Activated CD8-positive, alpha-beta T cell treated with anti-CD3 and anti-CD28 coated beads for 36 hours (primary cell): ENCODE data around the gene HIRA. TPM values are rescaled to one million over a fixed set of nuclear protein-coding genes. Genes with fewer than 3 reads are reported as not detected.
A peak's percentile ranks its signal among the peaks of the same experiment; 100 is the strongest.

Experiments used
- ATAC-seq: fragments of 200-7000 bp; cut with Tn5 transposase; one replicate; pipeline ENCODE4 v1.10.0; 2021; ENCODE audit warnings: mild to moderate bottlenecking, moderate library complexity
- CTCF ChIA-PET: fragments of 350-600 bp; sonication (Branson Sonifier 250); formaldehyde crosslinking; loops from one replicate; lab custom pipeline; 2021; ENCODE audit warnings: antibody characterized with exemption; lab: Charles Lee
- POLR2A ChIA-PET: fragments of 350-600 bp; sonication (Branson Sonifier 250); formaldehyde crosslinking; loops from one replicate; lab custom pipeline; 2021; ENCODE audit warnings: antibody characterized with exemption; lab: Charles Lee
- DNase-seq: peaks from one replicate; pipeline ENCODE4 v3.0.0-alpha.2; 2020
- H3K27ac Mint-ChIP-seq: one replicate; pipeline ENCODE4 v1.8.0; 2021; ENCODE audit warnings: mild to moderate bottlenecking, mixed read lengths
- H3K27me3 Mint-ChIP-seq: one replicate; pipeline ENCODE4 v1.8.0; 2021; ENCODE audit warnings: mixed read lengths
- H3K36me3 Mint-ChIP-seq: one replicate; pipeline ENCODE4 v1.8.0; 2021; ENCODE audit warnings: low read depth, mixed read lengths
- H3K4me1 Mint-ChIP-seq: one replicate; pipeline ENCODE4 v1.8.0; 2021; ENCODE audit warnings: low read depth, mixed read lengths
- H3K4me3 Mint-ChIP-seq: one replicate; pipeline ENCODE4 v1.8.0; 2021; ENCODE audit warnings: mild to moderate bottlenecking, moderate library complexity, mixed read lengths
- H3K9me3 Mint-ChIP-seq: one replicate; pipeline ENCODE4 v1.8.0; 2021; ENCODE audit warnings: mixed read lengths
- intact Hi-C: fragments of 100-400 bp; cut with micrococcal nuclease; formaldehyde crosslinking; loops from one replicate; pipeline ENCODE4 v1.10.0; 2022
- total RNA-seq, 2 experiments: library from RNA; stranded (reverse); gene quantifications; one replicate each; pipeline ENCODE4 v1.2.3, GENCODE V29; 2021
- TF ChIP-seq, protein P1 (sequence below): fragments of 200-600 bp; IDR thresholded peaks from one replicate; pipeline ENCODE4 v1.8.0; 2022; ENCODE audit warnings: antibody characterized with exemption, mild to moderate bottlenecking

The HIRA gene, protein sequence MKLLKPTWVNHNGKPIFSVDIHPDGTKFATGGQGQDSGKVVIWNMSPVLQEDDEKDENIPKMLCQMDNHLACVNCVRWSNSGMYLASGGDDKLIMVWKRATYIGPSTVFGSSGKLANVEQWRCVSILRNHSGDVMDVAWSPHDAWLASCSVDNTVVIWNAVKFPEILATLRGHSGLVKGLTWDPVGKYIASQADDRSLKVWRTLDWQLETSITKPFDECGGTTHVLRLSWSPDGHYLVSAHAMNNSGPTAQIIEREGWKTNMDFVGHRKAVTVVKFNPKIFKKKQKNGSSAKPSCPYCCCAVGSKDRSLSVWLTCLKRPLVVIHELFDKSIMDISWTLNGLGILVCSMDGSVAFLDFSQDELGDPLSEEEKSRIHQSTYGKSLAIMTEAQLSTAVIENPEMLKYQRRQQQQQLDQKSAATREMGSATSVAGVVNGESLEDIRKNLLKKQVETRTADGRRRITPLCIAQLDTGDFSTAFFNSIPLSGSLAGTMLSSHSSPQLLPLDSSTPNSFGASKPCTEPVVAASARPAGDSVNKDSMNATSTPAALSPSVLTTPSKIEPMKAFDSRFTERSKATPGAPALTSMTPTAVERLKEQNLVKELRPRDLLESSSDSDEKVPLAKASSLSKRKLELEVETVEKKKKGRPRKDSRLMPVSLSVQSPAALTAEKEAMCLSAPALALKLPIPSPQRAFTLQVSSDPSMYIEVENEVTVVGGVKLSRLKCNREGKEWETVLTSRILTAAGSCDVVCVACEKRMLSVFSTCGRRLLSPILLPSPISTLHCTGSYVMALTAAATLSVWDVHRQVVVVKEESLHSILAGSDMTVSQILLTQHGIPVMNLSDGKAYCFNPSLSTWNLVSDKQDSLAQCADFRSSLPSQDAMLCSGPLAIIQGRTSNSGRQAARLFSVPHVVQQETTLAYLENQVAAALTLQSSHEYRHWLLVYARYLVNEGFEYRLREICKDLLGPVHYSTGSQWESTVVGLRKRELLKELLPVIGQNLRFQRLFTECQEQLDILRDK
- total RNA-seq = 10 to 100 TPM; 29.7 to 30.5 TPM

DNA sequence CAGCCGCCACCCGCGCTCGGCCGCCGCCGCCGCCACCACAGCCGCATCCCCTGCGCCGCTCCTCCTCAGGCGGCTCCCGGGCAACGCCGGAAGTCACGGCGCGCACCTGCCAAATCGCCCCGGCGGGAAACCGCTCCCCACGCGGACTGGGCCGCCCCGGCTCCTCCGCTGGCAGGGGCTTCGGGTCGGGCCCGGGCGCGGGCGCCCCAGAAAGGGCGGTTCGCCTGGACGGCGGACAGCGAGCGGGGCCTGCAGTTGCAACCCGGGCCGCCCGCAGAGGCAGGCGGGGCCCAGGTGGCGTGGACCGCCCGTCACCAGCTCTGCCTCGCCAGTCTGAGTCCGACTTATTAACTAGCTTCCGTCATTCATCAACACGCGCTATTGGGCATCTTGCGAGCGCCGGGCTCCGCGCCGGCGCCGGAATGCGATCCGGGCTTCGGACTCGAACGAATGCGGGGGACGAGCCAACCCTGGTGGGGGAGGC, at the start of gene HIRA:
Gene HIRA (minus strand): TSS at position 85 of the 484 bp plus-strand sequence. CDS start 257 bp downstream, outside the sequence.
- DNase-seq (peak; percentile 78), ATAC-seq (peak; percentile 54)
- Mint-ChIP-seq H3K4me3 (peak within 1 kb of the TSS; percentile 91), H3K4me1 (peaks cover 41% of the 10 kb centered on the region), H3K27ac (peak within 1 kb of the TSS; percentile 92), H3K27me3 (no peaks in the 10 kb centered on the region), H3K9me3 (no peaks in the 10 kb centered on the region), H3K36me3 (peaks cover 48% of the 10 kb centered on the region)
- ChIA-PET CTCF (interaction anchor here (1.0 kb wide), 1 partner anchor 14 kb away, joined by 4 read pairs; no protein-coding TSS in a partner anchor), POLR2A (interaction anchor here (0.7 to 6.8 kb wide), 14 partner anchors 10 to 287 kb away, joined by 3 to 109 read pairs (median 4); partner anchors contain the start of genes C22orf39, CDC45 and ESS2)
- intact Hi-C loops = no loop called here
- TF ChIP-seq, protein P1, sequence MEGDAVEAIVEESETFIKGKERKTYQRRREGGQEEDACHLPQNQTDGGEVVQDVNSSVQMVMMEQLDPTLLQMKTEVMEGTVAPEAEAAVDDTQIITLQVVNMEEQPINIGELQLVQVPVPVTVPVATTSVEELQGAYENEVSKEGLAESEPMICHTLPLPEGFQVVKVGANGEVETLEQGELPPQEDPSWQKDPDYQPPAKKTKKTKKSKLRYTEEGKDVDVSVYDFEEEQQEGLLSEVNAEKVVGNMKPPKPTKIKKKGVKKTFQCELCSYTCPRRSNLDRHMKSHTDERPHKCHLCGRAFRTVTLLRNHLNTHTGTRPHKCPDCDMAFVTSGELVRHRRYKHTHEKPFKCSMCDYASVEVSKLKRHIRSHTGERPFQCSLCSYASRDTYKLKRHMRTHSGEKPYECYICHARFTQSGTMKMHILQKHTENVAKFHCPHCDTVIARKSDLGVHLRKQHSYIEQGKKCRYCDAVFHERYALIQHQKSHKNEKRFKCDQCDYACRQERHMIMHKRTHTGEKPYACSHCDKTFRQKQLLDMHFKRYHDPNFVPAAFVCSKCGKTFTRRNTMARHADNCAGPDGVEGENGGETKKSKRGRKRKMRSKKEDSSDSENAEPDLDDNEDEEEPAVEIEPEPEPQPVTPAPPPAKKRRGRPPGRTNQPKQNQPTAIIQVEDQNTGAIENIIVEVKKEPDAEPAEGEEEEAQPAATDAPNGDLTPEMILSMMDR = no peak

DNA sequence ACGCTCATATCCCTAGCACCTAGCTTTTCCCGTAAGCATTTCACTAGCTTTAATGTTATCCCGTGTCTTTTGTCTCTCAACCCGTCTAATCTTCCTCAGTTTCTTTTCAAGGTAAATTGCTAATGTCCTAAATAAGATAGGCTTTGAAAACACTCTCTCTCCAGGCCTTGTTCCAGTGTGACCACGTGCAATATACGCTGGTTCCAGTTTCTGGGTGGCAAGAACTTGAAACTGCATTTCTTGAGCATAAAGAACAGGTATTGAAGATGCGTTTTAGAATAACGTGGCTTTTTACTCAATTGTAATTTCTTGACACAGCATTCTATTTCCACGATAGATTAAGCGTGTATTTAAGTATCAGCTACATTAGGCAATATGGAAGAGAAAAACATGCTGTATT, 49.3 kb upstream of the HIRA start:
- H3K27ac Mint-ChIP-seq = peak overlapping the region; percentile 99
- intact Hi-C loops = no loop called here
- CTCF ChIA-PET = interaction anchor here (1.0 to 1.2 kb wide), 2 partner anchors 8 to 149 kb away, joined by 3 to 6 read pairs; no protein-coding TSS in a partner anchor
- H3K36me3 Mint-ChIP-seq = peaks cover 42% of the 10 kb centered on the region
- H3K4me3 Mint-ChIP-seq = peak overlapping the region; percentile 99
- POLR2A ChIA-PET = interaction anchor here (1.2 to 1.6 kb wide), 3 partner anchors 7 to 50 kb away, joined by 3 to 7 read pairs (median 4); partner anchors contain the start of gene HIRA
- no peak for DNase-seq
- peaks cover 23% of the 10 kb centered on the region for H3K4me1 Mint-ChIP-seq
- no peaks in the 10 kb centered on the region for H3K27me3 Mint-ChIP-seq
- TF ChIP-seq, protein P1 = no peak
- no peak for ATAC-seq
- H3K9me3 Mint-ChIP-seq = no peaks in the 10 kb centered on the region

DNA sequence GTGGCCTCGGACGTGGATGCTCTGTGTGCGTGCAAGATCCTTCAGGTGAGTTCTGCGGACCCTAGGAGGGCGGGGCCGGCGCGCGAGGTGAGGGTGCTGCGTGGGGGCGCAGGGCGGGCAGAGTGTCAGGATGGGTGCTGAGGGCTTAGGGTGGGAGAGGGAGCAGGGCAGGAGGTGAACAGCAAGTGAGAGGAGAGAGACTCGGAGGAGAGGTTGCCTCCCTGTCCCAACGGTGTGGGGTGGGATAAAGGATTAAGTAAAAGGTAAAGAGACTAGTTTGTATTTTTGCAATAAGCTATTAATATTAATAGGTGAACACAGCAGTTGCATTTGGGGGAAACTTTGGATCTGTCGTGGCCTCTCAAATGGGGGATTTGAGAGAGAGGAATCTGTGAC, 48.6 kb upstream of the HIRA start:
- intact Hi-C loops = no loop called here
- H3K4me1 Mint-ChIP-seq = peaks cover 26% of the 10 kb centered on the region
- TF ChIP-seq, protein P1 = no peak
- H3K27ac Mint-ChIP-seq = peak overlapping the region; percentile 99
- peak overlapping the region; percentile 99 for H3K4me3 Mint-ChIP-seq
- no peaks in the 10 kb centered on the region for H3K27me3 Mint-ChIP-seq
- no peaks in the 10 kb centered on the region for H3K9me3 Mint-ChIP-seq
- peak; percentile 28 for DNase-seq
- ChIA-PET POLR2A (interaction anchor here (1.0 to 1.8 kb wide), 7 partner anchors 8 to 60 kb away, joined by 3 to 7 read pairs (median 4); partner anchors contain the start of gene HIRA), CTCF (interaction anchor here (0.9 to 1.2 kb wide), 3 partner anchors 9 to 181 kb away, joined by 3 to 6 read pairs (median 3); no protein-coding TSS in a partner anchor)
- no peak for ATAC-seq
- peaks cover 42% of the 10 kb centered on the region for H3K36me3 Mint-ChIP-seq

DNA sequence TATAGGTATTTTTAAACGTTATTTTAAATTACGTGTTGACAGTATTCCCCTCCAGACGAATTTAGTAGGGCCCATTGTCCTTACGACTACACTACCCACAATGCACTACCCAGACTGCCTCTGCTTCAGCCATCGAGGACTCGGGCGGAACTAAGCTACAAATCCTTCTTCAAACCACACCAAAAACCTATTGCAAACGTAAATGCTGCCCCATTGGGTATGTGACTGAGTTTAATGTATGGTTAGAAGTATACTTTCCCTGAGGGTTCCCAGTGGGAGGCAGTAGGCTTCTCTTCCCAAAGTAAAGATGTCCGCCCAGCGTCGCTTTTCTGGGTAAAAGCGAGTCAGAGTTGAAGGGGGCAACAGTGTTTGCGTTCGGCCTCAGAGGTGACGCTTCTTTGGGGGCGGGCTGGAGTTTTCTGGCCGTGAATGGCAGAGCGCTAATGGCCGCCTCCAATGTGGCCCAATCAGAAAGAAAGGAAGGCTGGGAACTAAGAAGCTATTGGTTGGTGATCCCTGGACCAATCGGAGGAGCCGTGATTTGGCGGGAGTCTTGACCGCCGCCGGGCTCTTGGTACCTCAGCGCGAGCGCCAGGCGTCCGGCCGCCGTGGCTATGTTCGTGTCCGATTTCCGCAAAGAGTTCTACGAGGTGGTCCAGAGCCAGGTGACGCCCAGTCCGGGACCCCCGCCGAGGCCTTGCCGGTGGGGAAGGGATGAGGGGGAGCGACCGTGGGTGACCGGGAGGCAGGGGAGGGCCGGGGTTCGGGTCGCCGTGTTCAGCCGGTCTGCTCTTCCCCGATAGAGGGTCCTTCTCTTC, 48.0 kb upstream of the HIRA start, which contains the start of gene CDC45:
Gene CDC45 (plus strand): TSS at position 566 of the 818 bp plus-strand sequence. CDS start 49 bp downstream, at position 615.
- ATAC-seq (peak; percentile 94), DNase-seq (peak; percentile 98)
- CTCF ChIA-PET = interaction anchor here (0.9 to 1.2 kb wide), 2 partner anchors 10 to 180 kb away, joined by 3 read pairs; no protein-coding TSS in a partner anchor
- no peaks in the 10 kb centered on the region for H3K9me3 Mint-ChIP-seq
- intact Hi-C loops = no loop called here
- TF ChIP-seq, protein P1 = no peak
- no peaks in the 10 kb centered on the region for H3K27me3 Mint-ChIP-seq
- H3K27ac Mint-ChIP-seq = peak within 1 kb of the TSS; percentile 99
- H3K36me3 Mint-ChIP-seq = peaks cover 37% of the 10 kb centered on the region
- H3K4me1 Mint-ChIP-seq = peaks cover 26% of the 10 kb centered on the region
- POLR2A ChIA-PET = interaction anchor here (0.6 to 1.8 kb wide), 14 partner anchors 8 to 147 kb away, joined by 3 to 7 read pairs (median 4); partner anchors contain the start of genes C22orf39 and HIRA
- peak within 1 kb of the TSS; percentile 99 for H3K4me3 Mint-ChIP-seq
